ENCODE measurements around the gene FBN3. TPM values are rescaled to one million over a fixed set of nuclear protein-coding genes. Genes with fewer than 3 reads are reported as not detected.
"Not testable (repeated sequence)": the region's sequence is repeated elsewhere in the genome, so short reads cannot be mapped to it uniquely, and the experiment has no call there.

FBN3 gene
- polyA plus RNA-seq = not detected

DNA sequence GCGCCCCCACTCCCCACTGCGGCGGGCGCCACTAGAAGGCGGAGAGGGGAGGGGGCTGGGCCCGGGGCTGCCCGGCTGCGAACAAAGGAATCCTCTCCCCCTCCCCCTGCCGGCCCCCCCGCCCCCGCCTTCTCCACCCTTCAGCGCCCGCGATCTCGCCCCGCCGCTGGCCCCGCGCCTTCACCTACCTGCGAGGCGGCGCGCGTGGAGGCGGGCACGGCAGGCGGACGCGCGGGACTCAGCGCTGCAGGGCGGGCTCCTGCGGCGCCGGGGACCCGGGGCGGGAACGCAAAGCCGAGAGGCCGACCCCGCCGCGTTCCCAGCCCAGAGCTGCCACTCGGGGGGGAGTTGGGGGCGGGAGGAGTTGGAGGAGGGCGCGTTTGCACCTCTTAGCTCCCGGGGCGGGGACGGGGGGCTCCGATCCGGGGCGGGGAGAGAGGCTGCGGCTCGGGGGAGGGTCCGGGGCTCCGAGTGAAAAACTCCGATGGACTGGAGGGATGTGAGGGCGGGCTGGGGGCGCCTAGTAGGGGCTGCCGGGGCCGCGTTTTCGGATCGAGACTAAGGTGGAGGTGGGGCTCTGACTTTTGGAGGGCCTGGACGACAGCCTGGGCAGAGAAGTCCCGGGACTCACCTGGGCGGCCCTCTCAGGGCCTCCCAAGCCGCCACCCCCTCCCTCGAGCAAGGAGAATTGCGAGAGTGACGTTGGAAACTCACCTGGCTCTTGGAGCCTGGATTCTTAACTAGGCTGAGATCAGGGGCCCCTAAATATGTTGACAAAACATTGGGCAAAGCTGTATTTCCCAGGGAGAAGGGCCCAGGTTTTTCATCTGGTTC is at the start of gene FBN3:
FBN3 (minus strand) TSS at position 332 of the 834 bp plus-strand sequence. CDS start 2,112 bp downstream, outside the sequence.
- no peaks in the 10 kb centered on the region for H3K9me3 Mint-ChIP-seq
- H3K27ac Mint-ChIP-seq = no peak within 1 kb of the TSS
- peak within 1 kb of the TSS in 3 of 4 donors; percentile 62 to 87 (median 76) for H3K4me3 Mint-ChIP-seq
- peaks cover 38% of the 10 kb centered on the region for H3K27me3 Mint-ChIP-seq
- H3K4me1 Mint-ChIP-seq = peaks cover 4 to 9% (median 7%) of the 10 kb centered on the region in 3 donors
- H3K36me3 Mint-ChIP-seq = no peaks in the 10 kb centered on the region

DNA sequence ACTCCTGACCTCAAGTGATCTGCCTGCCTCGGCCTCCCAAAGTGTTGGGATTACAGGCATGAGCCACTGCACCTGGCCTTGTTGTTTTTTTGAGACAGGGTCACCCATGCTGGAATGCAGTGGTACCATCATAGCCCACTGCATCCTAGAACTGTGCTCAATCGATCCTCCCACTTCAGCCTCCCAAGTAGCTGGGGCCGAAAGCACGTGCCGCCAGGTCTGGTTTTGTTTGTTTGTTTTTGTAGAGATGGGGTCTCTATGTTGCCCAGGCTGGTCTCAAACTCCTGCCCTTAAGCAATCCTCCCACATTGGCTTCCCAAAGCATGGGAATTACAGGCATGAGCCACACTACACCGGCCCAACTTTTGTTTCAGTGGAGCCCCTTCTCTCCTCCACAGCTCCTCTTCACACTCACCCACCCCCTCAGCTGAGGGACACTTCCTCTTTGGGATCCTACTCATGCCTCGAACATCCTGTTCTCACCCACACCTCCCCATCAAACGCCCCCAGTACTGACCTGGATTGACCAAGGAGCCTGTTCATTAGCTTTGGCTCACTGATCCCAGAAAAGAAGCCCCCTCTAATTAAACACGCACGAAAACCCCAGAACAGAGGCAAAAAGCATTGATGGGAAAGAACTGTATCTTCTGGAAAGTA is 47.0 kb upstream of the FBN3 start:
- no peaks in the 10 kb centered on the region for H3K9me3 Mint-ChIP-seq
- H3K27me3 Mint-ChIP-seq = no peaks in the 10 kb centered on the region
- peak overlapping the region; percentile 87 to 98 (median 88) for H3K27ac Mint-ChIP-seq
- peaks cover 2% of the 10 kb centered on the region for H3K36me3 Mint-ChIP-seq
- H3K4me1 Mint-ChIP-seq = peaks cover 38 to 48% (median 38%) of the 10 kb centered on the region in 3 donors
- peak overlapping the region; percentile 6 to 96 (median 52) for H3K4me3 Mint-ChIP-seq

DNA sequence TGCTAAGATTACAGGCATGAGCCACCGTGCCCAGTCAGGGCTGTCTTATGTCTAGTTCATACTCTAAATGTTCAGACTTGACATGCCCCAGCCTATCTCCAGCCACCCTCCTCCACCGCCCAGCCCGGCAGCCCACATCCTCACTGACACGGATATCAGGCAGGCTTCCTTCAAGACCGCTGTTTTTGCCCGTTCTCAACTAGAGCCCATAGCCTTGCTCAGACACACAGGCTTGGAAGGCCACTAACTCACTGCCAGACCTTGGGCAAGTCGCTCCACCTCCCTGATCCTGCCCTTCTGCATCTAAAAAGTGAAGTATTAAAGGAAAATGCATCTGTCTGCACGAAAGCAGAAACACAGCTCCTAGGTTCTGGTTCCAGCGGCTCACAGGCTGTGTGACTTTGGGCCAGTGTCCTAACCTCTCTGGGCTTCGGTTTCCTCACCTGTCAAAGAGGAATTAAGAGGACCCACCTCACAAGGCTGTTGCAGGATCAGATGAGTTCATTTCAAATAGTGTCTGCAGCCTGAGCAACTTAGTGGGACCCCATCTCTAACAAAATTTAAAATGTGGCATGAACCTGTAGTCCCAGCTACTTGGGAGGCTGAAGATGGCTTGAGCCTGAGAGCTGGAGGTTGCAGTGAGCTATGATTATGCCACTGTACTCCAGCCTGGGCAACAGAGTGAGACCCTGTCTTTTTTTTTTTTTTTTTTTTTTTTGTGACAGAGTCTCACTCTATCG is 45.3 kb upstream of the FBN3 start:
- Mint-ChIP-seq H3K4me3 (peak overlapping the region; percentile 61 to 96 (median 88)), H3K27me3 (no peaks in the 10 kb centered on the region)

DNA sequence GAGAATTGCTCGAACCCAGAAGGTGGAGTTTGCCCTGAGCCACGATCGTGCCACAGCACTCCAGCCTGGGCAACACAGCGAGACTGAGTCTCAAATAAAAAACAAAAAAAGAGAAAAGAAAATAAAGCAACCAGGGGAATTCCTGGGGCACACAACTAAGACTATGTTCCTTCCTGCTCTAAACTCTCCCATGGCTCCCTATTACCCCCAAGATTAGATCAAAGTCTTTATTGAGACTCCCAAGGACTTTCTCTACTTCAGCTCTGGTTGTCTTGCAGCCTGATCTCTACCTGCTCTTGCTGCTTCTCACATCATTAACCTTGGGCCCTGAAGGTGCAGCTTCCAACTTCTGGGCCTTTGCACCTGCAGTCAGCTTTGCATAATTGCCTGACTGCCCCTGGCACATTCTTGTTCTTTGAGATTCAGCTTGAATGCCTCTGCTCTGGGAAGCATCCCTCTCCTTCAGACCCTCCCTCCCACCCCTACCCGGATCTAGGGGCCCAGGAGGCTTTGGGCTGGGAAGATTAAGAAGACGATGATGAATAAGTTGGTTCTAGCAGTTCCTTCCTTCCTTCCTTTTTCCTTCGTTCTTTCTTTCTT is 42.9 kb upstream of the FBN3 start:
- H3K36me3 Mint-ChIP-seq = peaks cover 2% of the 10 kb centered on the region
- H3K4me3 Mint-ChIP-seq = peak overlapping the region in 3 of 4 donors; percentile 61 to 96 (median 84)
- H3K27ac Mint-ChIP-seq = peak overlapping the region; percentile 88 to 98 (median 98)
- peaks cover 39 to 52% (median 40%) of the 10 kb centered on the region in 3 donors for H3K4me1 Mint-ChIP-seq
- H3K9me3 Mint-ChIP-seq = peaks cover 0 to 1% (median 0%) of the 10 kb centered on the region in 3 donors
- no peaks in the 10 kb centered on the region for H3K27me3 Mint-ChIP-seq

More for the DNA sequence above, 45.3 kb upstream of the FBN3 start:
- peaks cover 38 to 51% (median 39%) of the 10 kb centered on the region in 3 donors for H3K4me1 Mint-ChIP-seq
- H3K27ac Mint-ChIP-seq = peak overlapping the region; percentile 88 to 98 (median 98)
- H3K36me3 Mint-ChIP-seq = peaks cover 2% of the 10 kb centered on the region
- H3K9me3 Mint-ChIP-seq = no peaks in the 10 kb centered on the region

DNA sequence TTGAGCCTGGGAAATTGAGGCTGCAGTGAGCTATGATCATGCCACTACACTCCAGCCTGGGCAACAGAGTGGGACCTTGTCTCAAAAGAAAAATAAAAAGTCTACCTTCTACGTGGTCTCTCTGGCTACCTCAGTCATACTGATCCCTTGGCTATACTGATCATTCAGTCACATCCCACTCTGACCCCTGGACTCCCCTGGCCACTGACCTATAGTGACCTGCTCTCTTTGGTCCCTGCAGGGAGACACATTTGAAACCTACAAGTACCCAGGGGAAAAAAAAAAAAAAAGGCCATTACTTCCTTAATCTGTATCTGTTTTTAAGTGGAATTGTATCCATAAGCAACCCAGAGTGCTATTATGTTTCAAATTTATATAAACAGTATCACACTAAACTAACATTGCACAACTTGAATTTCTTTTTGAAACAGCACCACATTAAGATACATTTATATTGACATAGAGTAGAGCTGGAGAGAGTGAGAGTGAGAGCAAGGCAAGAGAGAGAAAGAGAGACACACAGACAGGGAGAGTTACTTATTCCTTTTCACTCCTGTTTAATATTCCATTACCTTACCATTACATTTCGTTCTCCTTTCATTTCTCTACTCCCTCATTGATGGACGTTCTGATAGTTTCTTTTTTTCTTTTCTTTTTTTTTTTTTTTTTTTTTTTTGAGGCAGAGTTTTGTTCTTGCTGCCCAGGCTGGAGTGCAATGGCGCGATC is 36.1 kb upstream of the FBN3 start:
- no peak overlapping the region for H3K27ac Mint-ChIP-seq
- H3K9me3 Mint-ChIP-seq = peaks cover 0 to 2% (median 0%) of the 10 kb centered on the region in 3 donors
- peaks cover 13 to 18% (median 16%) of the 10 kb centered on the region in 3 donors for H3K4me1 Mint-ChIP-seq
- H3K27me3 Mint-ChIP-seq = no peaks in the 10 kb centered on the region
- H3K4me3 Mint-ChIP-seq = no peak overlapping the region
- peaks cover 1% of the 10 kb centered on the region for H3K36me3 Mint-ChIP-seq

DNA sequence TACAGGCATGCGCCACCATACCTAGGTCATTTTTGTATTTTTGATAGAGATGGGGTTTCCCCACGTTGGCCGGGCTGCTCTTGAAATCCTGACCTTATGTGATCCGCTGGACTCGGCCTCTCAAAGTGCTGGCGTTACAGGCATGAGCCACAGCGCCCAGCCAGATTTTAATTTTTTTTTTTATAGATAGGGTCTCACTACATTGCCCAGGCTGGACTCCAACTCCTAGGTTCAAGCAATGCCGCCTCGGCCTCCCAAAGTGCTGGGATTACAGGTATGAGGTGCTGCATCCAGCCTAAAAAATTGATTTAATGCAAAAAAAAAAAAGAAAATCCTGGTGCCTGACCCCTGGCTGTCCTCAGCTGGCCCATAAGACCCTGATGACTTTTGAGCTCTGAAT is 34.9 kb upstream of the FBN3 start:
- Mint-ChIP-seq H3K27ac (no peak overlapping the region), H3K9me3 (peaks cover 0 to 2% (median 0%) of the 10 kb centered on the region in 3 donors), H3K27me3 (no peaks in the 10 kb centered on the region), H3K36me3 (peaks cover 1% of the 10 kb centered on the region), H3K4me3 (no peak overlapping the region), H3K4me1 (peaks cover 13 to 18% (median 16%) of the 10 kb centered on the region in 3 donors)

DNA sequence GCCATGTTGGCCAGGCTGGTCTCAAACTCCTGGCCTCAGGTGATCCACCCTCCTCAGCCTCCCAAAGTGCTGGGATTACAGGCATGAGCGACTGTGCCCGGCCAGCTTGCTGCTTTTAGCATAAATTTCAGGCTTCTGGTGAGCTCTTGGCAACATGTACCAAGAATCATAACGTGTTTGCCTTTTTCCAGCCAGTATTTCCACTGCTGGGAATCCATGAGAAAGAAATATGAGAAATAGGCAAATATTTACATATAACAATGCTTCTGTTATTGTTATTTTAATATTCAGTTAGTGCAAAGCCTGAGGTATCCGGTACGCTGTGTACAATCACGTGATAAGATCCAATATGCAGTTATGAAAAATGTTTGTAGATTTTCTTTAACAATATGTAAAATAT is 30.6 kb upstream of the FBN3 start:
- Mint-ChIP-seq H3K4me1 (peaks cover 4 to 7% (median 6%) of the 10 kb centered on the region in 3 donors), H3K9me3 (no peaks in the 10 kb centered on the region), H3K4me3 (no peak overlapping the region), H3K27me3 (no peaks in the 10 kb centered on the region), H3K27ac (no peak overlapping the region), H3K36me3 (peaks cover 1% of the 10 kb centered on the region)

DNA sequence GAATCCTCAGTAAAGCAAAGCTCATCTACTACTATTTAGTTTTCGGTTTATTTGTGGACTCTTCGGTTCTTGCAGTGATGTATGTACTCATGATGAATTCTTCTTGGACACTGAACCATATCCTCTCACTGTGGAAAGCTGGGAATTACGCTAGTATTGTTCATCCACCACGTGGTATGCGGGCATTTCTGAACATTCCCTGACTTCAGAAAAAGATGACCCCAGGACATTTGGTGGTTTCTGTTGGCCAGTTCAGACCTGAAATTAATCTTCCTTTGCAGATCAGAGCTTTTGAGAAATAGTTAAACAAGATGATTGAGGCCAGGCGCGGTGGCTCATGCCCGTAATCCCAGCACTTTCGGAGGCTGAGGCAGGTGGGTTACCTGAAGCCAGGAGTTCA is 25.3 kb upstream of the FBN3 start:
- H3K9me3 Mint-ChIP-seq = no peaks in the 10 kb centered on the region
- H3K27me3 Mint-ChIP-seq = no peaks in the 10 kb centered on the region
- H3K4me3 Mint-ChIP-seq = no peak overlapping the region
- H3K27ac Mint-ChIP-seq = no peak overlapping the region
- H3K4me1 Mint-ChIP-seq = peaks cover 0 to 2% (median 0%) of the 10 kb centered on the region in 3 donors
- no peaks in the 10 kb centered on the region for H3K36me3 Mint-ChIP-seq

DNA sequence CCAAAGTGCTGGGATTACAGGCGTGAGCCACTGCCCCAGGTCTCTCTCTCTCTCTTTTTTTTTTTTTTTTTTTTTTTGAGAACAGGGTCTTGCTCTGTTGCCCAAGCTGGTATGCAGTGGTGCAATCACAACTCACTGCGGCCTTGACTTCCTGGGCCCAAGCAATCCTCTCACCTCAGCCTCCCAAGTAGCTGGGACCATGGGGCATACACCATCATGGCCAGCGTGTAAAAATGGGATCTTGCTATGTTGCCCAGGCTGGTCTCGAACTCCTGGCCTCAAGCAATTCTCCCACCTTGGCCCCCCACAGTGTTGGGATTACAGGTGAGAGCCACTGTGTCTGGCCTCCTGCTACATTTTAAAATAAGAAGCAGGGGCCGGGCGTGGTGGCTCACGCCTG is 19.1 kb upstream of the FBN3 start:
- Mint-ChIP-seq H3K27me3 (no peaks in the 10 kb centered on the region), H3K4me3 (no peak overlapping the region), H3K9me3 (no peaks in the 10 kb centered on the region), H3K4me1 (peaks cover 0 to 4% (median 0%) of the 10 kb centered on the region in 3 donors), H3K27ac (no peak overlapping the region), H3K36me3 (no peaks in the 10 kb centered on the region)

DNA sequence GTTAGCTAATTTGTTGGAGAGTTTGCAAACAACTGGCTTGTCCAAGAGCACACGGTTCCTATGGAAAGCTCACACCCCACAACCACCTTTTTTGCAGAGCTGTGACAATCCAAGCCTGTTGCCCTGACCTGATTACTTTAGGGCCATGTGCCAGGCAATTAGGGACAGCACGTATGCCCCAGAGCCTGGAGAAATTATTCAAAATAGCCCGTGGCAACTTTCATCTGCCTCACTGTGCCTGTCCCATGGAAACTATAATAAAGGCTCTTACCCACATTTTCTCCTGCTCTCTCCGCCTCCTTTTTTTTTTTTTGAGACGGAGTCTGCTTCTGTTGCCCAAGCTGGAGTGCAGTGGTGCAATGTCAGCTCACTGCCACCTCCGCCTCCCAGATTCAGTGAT is 18.6 kb upstream of the FBN3 start:
- H3K36me3 Mint-ChIP-seq = no peaks in the 10 kb centered on the region
- H3K9me3 Mint-ChIP-seq = no peaks in the 10 kb centered on the region
- H3K4me3 Mint-ChIP-seq = no peak overlapping the region
- no peaks in the 10 kb centered on the region for H3K27me3 Mint-ChIP-seq
- H3K4me1 Mint-ChIP-seq = peaks cover 0 to 4% (median 0%) of the 10 kb centered on the region in 3 donors
- no peak overlapping the region for H3K27ac Mint-ChIP-seq

DNA sequence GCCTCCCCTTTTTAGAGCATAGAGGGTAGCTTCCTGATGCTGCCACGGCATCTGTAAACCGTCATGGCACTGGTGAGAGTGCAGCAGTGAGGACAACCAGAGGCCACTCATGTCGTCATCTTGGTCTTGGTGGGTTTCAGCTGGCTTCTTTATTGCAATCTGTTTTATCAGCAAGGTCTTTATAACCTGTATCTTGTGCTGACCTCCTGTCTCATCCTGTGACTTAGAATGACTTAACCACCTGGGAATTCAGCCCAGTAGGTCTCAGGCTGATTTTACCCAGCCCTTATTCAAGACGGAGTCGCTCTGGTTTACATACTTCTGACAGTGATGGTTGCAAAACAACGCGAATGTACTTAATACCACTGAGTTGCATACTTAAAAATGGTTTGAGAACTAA is 14.4 kb upstream of the FBN3 start:
- Mint-ChIP-seq H3K36me3 (no peaks in the 10 kb centered on the region), H3K4me3 (no peak overlapping the region), H3K27me3 (no peaks in the 10 kb centered on the region), H3K27ac (peak overlapping the region in 1 of 3 donors; percentile 31), H3K9me3 (no peaks in the 10 kb centered on the region), H3K4me1 (peaks cover 4 to 6% (median 5%) of the 10 kb centered on the region in 3 donors)

DNA sequence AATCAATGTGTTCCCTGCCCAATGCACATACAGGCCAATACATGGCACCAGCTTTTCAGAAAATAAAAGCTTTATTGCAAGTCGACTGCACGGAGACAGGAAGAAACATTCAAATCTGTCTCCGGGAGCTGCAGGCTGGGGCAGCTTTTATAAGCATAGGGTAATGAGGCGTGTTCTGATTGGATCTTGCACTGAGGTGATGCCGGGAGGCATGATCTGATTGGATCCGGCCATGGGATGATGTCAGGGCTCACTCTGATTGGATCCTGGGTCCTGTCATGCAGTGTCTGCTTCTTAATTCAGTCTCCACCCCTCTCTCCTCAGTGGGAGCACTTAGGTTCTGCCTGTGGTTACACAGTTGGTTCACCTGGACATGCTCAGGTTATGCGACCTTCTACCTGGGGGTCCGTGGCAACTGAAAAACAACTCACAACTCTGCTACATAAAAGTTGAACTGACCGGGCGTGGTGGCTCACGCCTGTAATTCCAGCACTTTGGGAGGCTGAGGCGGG is 11.8 kb upstream of the FBN3 start:
- peaks cover 10 to 11% (median 10%) of the 10 kb centered on the region in 3 donors for H3K4me1 Mint-ChIP-seq

DNA sequence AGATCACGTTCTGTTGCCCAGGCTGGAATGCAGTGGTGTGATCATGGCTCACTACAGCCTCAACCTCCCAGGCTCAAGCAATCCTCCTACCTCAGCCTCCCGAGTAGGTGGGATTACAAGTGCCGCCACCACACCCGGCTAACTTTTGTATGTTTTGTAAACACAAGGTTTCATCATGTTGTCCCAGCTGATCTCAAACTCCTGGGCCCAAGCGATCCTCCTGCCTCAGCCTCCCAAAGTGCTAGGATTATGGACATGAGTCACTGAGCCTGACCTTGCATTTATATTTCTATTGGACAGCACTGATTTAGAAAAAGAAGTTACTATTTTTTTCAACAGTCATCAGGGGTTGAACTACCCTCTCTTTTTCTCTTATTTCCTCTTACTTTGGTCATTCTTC is 9.9 kb upstream of the FBN3 start:
- not testable (repeated sequence) for H3K27ac Mint-ChIP-seq

More for the DNA sequence above, 11.8 kb upstream of the FBN3 start:
- Mint-ChIP-seq H3K4me3 (peak overlapping the region in 2 of 4 donors; percentile 10 to 35), H3K9me3 (no peaks in the 10 kb centered on the region), H3K27me3 (no peaks in the 10 kb centered on the region), H3K36me3 (no peaks in the 10 kb centered on the region), H3K27ac (no peak overlapping the region)

More for the DNA sequence above, 9.9 kb upstream of the FBN3 start:
- not testable (repeated sequence) for H3K36me3 Mint-ChIP-seq, H3K4me3 Mint-ChIP-seq, H3K9me3 Mint-ChIP-seq, H3K27me3 Mint-ChIP-seq
- peaks cover 10 to 12% (median 11%) of the 10 kb centered on the region in 3 donors for H3K4me1 Mint-ChIP-seq
